SK-N-MC (cell line): ENCODE data around the gene RNU1-1.

Experiments used
- EZH2 ChIP-seq: fragments of 200-600 bp; sonication (generic); IDR thresholded peaks from one replicate; pipeline ENCODE4 v1.6.1; 2017; ENCODE audit warnings: antibody characterized with exemption
- POLR2AphosphoS5 ChIP-seq: IDR thresholded peaks from 2 replicates; pipeline ENCODE4 v1.6.1; 2012; ENCODE audit warnings: mild to moderate bottlenecking, low read depth, low read length, borderline replicate concordance

GRCh38 chr1:16484501-16484835 lies 29.6 kb downstream of the RNU1-1 start:
- no peak for TF ChIP-seq EZH2
- no peak for TF ChIP-seq POLR2AphosphoS5
